Activated CD4-positive, CD25-positive, alpha-beta regulatory T cell (primary cell): ENCODE measurements around the gene AKT3.

Source experiments
- DNase-seq, 4 experiments: peaks; one replicate each; lab custom pipeline; 2025; lab: John Stamatoyannopoulos, UW

AKT3 gene

DNA sequence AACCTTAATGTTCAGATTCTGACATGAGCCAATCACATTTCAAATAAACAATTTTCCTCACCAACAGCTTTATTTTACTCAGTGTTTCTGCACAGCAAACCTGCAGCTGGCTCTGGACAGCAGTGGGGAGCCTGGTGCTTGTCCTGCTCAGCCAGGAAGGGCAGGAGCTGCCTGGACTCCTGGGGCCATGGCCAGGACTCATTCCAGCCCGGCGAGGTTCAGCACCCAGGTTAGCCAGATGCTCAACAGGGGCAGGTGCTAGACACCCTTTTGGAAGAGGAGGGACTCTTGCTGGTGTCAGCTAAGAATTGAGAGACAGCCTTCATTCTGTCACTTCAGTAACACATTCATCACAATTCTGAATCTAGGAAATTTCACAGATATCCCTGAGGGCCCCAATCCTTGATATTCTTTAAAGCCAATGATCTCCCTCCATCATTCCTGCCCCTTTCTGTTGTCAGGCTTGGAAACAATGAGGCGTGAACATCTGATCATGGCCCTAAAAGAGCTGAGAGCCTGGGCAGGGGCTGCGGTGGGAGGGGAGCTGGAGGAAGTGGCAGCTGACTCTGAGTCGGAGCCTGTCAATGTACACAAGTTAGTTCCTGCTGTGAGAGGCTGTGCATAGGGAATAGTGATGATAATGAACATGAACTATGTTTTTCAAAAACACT, 342.9 kb downstream of the AKT3 start:
- DNase-seq = no peak

GRCh38 chr1:243505986-243506689, 343.9 kb downstream of the AKT3 start:
- DNase-seq = no peak

DNA sequence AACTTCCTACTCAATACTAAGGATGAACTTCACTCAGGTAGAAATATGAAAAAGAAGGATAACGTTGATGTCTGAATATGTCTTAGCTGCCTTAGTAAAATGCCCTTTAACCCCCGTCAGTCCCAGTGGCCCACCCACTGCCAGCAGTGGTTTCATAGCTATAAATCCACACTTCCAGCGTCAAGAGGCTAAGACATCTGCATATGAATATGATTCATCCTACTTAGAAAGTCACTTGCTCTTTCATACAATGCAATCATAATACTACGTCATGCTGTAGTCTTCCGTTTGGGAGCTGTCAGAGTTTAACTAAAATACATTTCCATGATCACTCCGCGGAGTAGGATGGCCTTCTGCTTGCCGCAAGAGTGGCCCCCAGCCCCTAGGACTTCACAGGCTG, 346.9 kb downstream of the AKT3 start:
- DNase-seq = no peak

GRCh38 chr1:243501002-243501401, 349.0 kb downstream of the AKT3 start:
- no peak for DNase-seq

DNA sequence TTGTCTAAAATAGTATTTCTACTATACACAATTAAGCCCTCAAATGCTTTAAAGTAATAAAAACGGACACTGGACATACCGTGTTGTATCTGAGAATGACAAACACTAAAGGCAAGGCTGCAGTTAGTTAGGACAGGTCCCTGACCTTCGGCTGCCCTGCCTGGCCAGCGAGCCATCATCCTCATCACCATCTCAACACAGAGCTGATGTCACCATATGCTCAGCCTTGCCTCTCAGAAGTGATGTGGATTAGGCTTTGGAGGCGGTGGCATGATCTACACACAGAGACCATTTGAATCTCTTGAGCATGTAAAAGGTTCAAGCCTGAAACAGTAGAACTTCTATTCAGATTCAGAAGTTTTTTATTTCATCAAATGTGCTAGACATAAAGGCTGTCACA, 349.5 kb downstream of the AKT3 start:
- DNase-seq = no peak

DNA sequence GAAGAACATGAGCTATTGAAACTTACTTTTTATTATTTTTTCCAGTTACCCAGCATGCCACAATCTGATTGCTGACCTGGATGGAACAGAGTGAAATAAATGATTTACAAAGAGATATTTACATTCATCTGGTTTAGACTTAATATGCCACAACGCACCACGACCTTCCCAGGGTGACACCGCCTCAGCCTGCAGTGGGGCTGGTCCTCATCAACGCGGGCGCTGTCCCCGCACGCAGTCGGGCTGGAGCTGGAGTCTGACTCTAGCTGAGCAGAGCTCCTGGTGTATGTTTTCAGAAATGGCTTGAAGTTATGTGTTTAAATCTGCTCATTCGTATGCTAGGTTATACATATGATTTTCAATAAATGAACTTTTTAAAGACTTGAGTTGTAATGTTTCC, 350.3 kb downstream of the AKT3 start:
- no peak for DNase-seq

GRCh38 chr1:243499248-243499647, 350.8 kb downstream of the AKT3 start:
- no peak for DNase-seq

GRCh38 chr1:243497939-243498681, 351.9 kb downstream of the AKT3 start:
- no peak for DNase-seq

DNA sequence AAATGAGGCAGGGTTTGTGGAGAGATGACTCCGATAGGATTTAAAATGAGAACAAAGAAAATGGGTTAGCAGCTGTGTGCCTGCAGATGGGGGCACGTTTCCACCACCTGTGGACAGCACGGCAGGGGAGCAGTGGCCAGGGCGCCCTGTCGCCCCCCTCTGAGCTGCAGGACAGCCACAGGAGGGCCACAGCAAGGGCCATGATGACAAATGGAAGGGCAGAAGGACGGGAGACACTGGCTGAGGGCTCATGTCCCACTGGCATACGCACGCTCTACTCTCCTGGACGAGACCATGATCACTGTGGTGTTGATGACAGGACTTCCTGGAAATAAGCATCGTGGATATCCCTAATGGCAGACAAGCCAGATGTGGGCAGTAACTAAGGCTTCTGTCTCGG, 353.2 kb downstream of the AKT3 start:
- no peak for DNase-seq

- DNase-seq = no peak
These were observed 353.8 kb downstream of the AKT3 start for GRCh38 chr1:243496187-243496646.

- DNase-seq = no peak
These were observed 354.4 kb downstream of the AKT3 start for GRCh38 chr1:243495442-243496186.

DNA sequence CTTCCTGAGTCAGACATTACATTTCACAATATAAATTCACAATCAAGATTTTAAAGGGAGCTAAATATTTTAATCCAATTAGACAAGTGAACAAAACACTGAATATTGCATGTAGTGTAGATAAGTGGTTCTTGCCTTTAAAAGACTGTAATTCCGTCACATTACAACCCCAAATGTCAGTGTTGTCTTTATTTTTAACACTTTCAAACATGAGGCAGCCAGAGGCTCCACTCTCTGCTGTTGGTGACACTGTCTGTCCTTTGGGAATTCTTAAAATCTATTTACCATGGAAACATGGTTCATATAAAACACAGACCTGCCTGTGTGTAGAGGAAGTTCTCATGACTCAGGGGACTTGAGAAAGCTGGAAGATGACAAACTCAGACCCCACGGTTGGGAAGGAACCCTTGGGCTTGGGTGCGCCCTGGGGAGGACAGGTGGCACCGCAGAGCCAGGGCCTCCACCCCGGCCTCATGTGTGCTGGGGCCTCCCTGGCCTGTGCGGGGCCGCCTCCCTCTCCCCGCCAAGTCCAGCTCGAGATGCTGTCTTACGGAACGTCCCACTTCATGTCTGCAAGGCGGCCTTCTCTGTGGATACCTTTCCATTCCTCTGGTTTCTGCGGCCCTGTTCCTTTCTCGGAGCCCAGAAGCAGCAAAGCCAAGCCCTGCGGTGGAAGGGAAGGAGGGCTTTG, 355.2 kb downstream of the AKT3 start:
- no peak for DNase-seq

GRCh38 chr1:243493156-243494129, 356.6 kb downstream of the AKT3 start:
- DNase-seq = no peak

GRCh38 chr1:243490748-243491686, 359.0 kb downstream of the AKT3 start:
- DNase-seq = no peak

DNA sequence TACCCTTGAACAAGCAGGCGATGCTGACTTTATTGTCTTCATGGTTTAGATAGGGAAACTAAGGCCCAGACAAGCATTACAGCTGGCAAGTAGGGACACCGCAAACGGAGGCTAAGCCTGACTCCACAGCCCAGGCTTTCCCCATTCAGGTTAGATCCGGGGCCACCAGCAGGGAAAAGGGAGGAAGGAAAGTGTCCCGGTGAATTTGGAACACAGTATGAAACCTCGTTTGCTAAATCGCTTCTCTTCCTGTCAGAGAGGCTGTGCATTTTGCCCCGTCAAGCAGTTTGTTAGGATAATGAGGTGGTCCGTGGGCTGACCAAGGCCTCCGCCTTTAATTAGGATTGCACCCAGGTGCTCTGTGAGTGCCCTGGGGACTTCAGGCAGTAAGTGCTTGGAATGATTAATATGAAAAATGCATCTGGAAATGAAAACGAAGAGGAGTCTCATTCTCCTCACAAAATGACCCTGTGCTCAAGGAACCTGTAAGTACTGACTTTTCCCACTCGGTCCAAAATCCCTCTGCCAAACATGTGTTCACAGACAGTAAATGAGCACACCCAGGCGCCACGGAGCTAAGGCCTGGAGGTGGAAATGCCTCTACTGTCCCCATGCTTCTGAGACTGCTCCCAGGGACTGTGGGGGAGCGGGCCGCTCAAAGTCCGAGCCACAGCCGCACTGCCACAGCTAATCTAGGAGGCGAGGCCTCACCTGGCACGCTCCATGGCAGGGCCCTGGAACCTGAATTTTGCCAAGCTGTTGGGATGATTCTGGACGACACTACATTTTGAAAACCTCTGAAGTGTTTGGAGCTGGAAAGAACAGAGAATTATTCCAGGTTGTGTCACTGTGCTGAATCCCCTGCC, 360.1 kb downstream of the AKT3 start:
- DNase-seq = no peak

GRCh38 chr1:243489158-243489527, 360.9 kb downstream of the AKT3 start:
- no peak for DNase-seq

DNA sequence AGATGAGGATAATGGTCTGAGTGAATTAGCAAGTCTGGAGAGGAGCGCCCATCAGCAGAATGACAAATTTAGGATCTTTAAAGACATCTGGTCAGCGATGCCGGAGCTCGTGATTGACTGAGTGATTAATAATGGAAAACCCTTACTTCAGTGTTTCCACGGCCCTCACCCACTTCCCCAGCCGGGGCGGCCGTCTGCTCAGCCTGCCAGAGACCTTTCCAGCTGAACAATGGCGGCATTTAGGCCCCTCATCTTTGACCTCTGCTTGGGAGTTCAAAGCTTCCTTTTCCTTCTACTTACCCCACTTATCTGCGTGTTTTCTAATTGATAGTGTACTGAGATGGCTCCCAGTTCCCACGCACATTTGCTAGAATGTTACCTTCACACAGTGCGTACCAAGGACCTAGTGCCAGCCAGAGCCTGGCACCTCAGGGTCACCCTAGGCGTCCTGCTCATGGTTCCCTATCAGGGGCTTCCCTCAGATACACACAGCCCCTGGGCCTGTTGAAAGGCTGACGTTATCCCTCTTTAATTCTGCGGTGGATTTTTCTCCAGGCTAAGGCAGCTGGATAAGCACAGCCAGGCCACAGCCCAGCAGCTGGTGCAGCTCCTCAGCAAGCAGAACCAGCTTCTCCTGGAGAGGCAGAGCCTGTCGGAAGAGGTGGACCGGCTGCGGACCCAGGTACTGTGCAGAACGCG, 361.4 kb downstream of the AKT3 start:
- no peak for DNase-seq
